ENCODE results near the gene PPP1CA. TPM values are rescaled to one million over a fixed set of nuclear protein-coding genes. Genes with fewer than 3 reads are reported as not detected.

PPP1CA gene
- total and polyA plus RNA-seq, 4 experiments from 2014 or later, result 159 to 774 (median 318) TPM

- Histone ChIP-seq H3K9me3 (ENCODE audit: control insufficient read depth in 1 of 2, low read length in 2 of 2) (no peaks in the 10 kb centered on the region), H3K4me1 (ENCODE audit: insufficient read depth, low read length) (peaks cover 58% of the 10 kb centered on the region), H3K27me3 (ENCODE audit: insufficient read depth, low read length) (no peaks in the 10 kb centered on the region), H3K36me3 (ENCODE audit: insufficient read depth, low read length) (peaks cover 28% of the 10 kb centered on the region), H3K27ac (ENCODE audit: low read depth, low read length) (peak overlapping the region; percentile 42), H3K4me3 (ENCODE audit: low read length in 2 of 2) (no peak overlapping the region)
- H3K27ac Mint-ChIP-seq, result peak overlapping the region in 5 of 7 donors; percentile 61 to 91 (median 73)
- H3K36me3 Mint-ChIP-seq, result peaks cover 20 to 37% of the 10 kb centered on the region in 2 donors
- intact Hi-C loops (cut with micrococcal nuclease), result no loop called here
- CTCF ChIA-PET (ENCODE audit: partially characterized antibody), result interaction anchor here (1.0 to 1.9 kb wide), 6 partner anchors 10 to 78 kb away, joined by 3 to 9 read pairs (median 4); partner anchors contain the start of gene PTPRCAP
- no peak for DNase-seq
- no peaks in the 10 kb centered on the region for H3K27me3 Mint-ChIP-seq
- H3K4me3 Mint-ChIP-seq, result peak overlapping the region in 1 of 8 donors; percentile 62
- peaks cover 0 to 1% (median 0%) of the 10 kb centered on the region in 8 donors for H3K9me3 Mint-ChIP-seq
- H3K4me1 Mint-ChIP-seq, result peaks cover 31 to 71% (median 54%) of the 10 kb centered on the region in 4 donors
- POLR2A ChIA-PET (ENCODE audit: partially characterized antibody), result interaction anchor here (0.6 to 21.5 kb wide), 12 partner anchors 9 to 1445 kb away, joined by 3 to 2262 read pairs (median 4); partner anchors contain the start of genes ANKRD13D, CARNS1, POLD4 and PTPRCAP
Measured at GRCh38 chr11:67395555-67396258, 6.0 kb downstream of the PPP1CA start.

GRCh38 chr11:67393990-67394389 lies 7.7 kb downstream of the PPP1CA start:
- no peak for DNase-seq
- intact Hi-C loops (cut with micrococcal nuclease), result no loop called here
- Mint-ChIP-seq H3K4me3 (peak overlapping the region in 7 of 8 donors; percentile 1 to 64 (median 53)), H3K9me3 (peaks cover 0 to 1% (median 0%) of the 10 kb centered on the region in 8 donors), H3K27me3 (no peaks in the 10 kb centered on the region), H3K4me1 (peaks cover 31 to 69% (median 51%) of the 10 kb centered on the region in 4 donors), H3K36me3 (peaks cover 18 to 30% of the 10 kb centered on the region in 2 donors), H3K27ac (peak overlapping the region in 6 of 7 donors; percentile 3 to 65 (median 54))
- H3K27ac ChIP-seq (ENCODE audit: low read depth, low read length), result no peak overlapping the region
- H3K4me3 ChIP-seq (ENCODE audit: low read length in 2 of 2), result no peak overlapping the region
- H3K27me3 ChIP-seq (ENCODE audit: insufficient read depth, low read length), result no peaks in the 10 kb centered on the region
- POLR2A ChIA-PET (ENCODE audit: partially characterized antibody), result interaction anchor here (0.9 to 21.5 kb wide), 6 partner anchors 7 to 106 kb away, joined by 3 to 2262 read pairs (median 26); partner anchors contain the start of genes CARNS1, CLCF1, PPP1CA and PTPRCAP
- H3K4me1 ChIP-seq (ENCODE audit: insufficient read depth, low read length), result peaks cover 42% of the 10 kb centered on the region
- no peaks in the 10 kb centered on the region for H3K9me3 ChIP-seq (ENCODE audit: control insufficient read depth in 1 of 2, low read length in 2 of 2)
- H3K36me3 ChIP-seq (ENCODE audit: insufficient read depth, low read length), result peaks cover 21% of the 10 kb centered on the region
- CTCF ChIA-PET (ENCODE audit: partially characterized antibody), result interaction anchor here (1.2 to 5.9 kb wide), 3 partner anchors 8 to 43 kb away, joined by 3 to 40 read pairs (median 3); partner anchors contain the start of genes PPP1CA and TBC1D10C

- H3K36me3 ChIP-seq (ENCODE audit: insufficient read depth, low read length), result peaks cover 15% of the 10 kb centered on the region
- ChIA-PET POLR2A (ENCODE audit: partially characterized antibody) (interaction anchor here (0.9 to 21.5 kb wide), 7 partner anchors 8 to 106 kb away, joined by 3 to 2262 read pairs (median 37); partner anchors contain the start of genes CARNS1, CLCF1, POLD4 and PPP1CA), CTCF (ENCODE audit: partially characterized antibody) (interaction anchor here (1.6 to 5.9 kb wide), 2 partner anchors 8 to 39 kb away, joined by 3 to 40 read pairs; partner anchors contain the start of genes PPP1CA and TBC1D10C)
- no peaks in the 10 kb centered on the region for H3K9me3 ChIP-seq (ENCODE audit: control insufficient read depth in 1 of 2, low read length in 2 of 2)
- Mint-ChIP-seq H3K4me3 (peak overlapping the region in 5 of 8 donors; percentile 51 to 91 (median 64)), H3K9me3 (peaks cover 0 to 1% (median 0%) of the 10 kb centered on the region in 8 donors), H3K27me3 (no peaks in the 10 kb centered on the region), H3K27ac (peak overlapping the region; percentile 3 to 87 (median 57)), H3K36me3 (peaks cover 18 to 28% of the 10 kb centered on the region in 2 donors), H3K4me1 (peaks cover 31 to 65% (median 51%) of the 10 kb centered on the region in 4 donors)
- intact Hi-C loops (cut with micrococcal nuclease), result no loop called here
- no peaks in the 10 kb centered on the region for H3K27me3 ChIP-seq (ENCODE audit: insufficient read depth, low read length)
- H3K4me3 ChIP-seq (ENCODE audit: low read length in 2 of 2), result no peak overlapping the region
- H3K27ac ChIP-seq (ENCODE audit: low read depth, low read length), result no peak overlapping the region
- peaks cover 37% of the 10 kb centered on the region for H3K4me1 ChIP-seq (ENCODE audit: insufficient read depth, low read length)
- no peak for DNase-seq
Measured at GRCh38 chr11:67393437-67393836, 8.2 kb downstream of the PPP1CA start.

- ChIA-PET CTCF (ENCODE audit: partially characterized antibody) (interaction anchor here (0.5 to 24.8 kb wide), 11 partner anchors 10 to 125 kb away, joined by 3 to 1065 read pairs (median 7); partner anchors contain the start of genes AIP, POLD4, PPP1CA and PTPRCAP), POLR2A (ENCODE audit: partially characterized antibody) (interaction anchor here (0.9 to 21.5 kb wide), 31 partner anchors 9 to 152 kb away, joined by 3 to 2262 read pairs (median 7); partner anchors contain the start of genes AIP, CARNS1, CDK2AP2 and CLCF1)
- H3K4me3 ChIP-seq (ENCODE audit: low read length in 2 of 2), result peak overlapping the region; percentile 61 to 75
- H3K27ac ChIP-seq (ENCODE audit: low read depth, low read length), result peak overlapping the region; percentile 79
- peaks cover 3% of the 10 kb centered on the region for H3K36me3 ChIP-seq (ENCODE audit: insufficient read depth, low read length)
- Mint-ChIP-seq H3K4me1 (peaks cover 27 to 53% (median 43%) of the 10 kb centered on the region in 4 donors), H3K4me3 (peak overlapping the region; percentile 87 to 93 (median 91)), H3K27me3 (no peaks in the 10 kb centered on the region), H3K9me3 (peaks cover 0 to 1% (median 0%) of the 10 kb centered on the region in 8 donors), H3K36me3 (peaks cover 11 to 19% of the 10 kb centered on the region in 2 donors), H3K27ac (peak overlapping the region; percentile 78 to 94 (median 87))
- no peak for DNase-seq
- H3K9me3 ChIP-seq (ENCODE audit: control insufficient read depth in 1 of 2, low read length in 2 of 2), result no peaks in the 10 kb centered on the region
- peaks cover 25% of the 10 kb centered on the region for H3K4me1 ChIP-seq (ENCODE audit: insufficient read depth, low read length)
- no peaks in the 10 kb centered on the region for H3K27me3 ChIP-seq (ENCODE audit: insufficient read depth, low read length)
- intact Hi-C loops (cut with micrococcal nuclease), result loop anchor here (1.0 kb wide), 1 partner anchor 9 kb away; the partner anchor contains the start of gene PPP1CA
Measured at GRCh38 chr11:67392183-67392715, 9.4 kb downstream of the PPP1CA start.

- intact Hi-C loops (cut with micrococcal nuclease), result loop anchor here (1.0 kb wide), 2 partner anchors 10 to 93 kb away; partner anchors contain the start of gene PPP1CA
- Histone ChIP-seq H3K9me3 (ENCODE audit: control insufficient read depth in 1 of 2, low read length in 2 of 2) (no peaks in the 10 kb centered on the region), H3K27ac (ENCODE audit: low read depth, low read length) (peak within 1 kb of the TSS; percentile 79), H3K4me3 (ENCODE audit: low read length in 2 of 2) (peak within 1 kb of the TSS; percentile 63 to 75), H3K4me1 (ENCODE audit: insufficient read depth, low read length) (peaks cover 18% of the 10 kb centered on the region), H3K36me3 (ENCODE audit: insufficient read depth, low read length) (peaks cover 3% of the 10 kb centered on the region), H3K27me3 (ENCODE audit: insufficient read depth, low read length) (no peaks in the 10 kb centered on the region)
- peak; percentile 86 to 93 (median 89) for DNase-seq
- ChIA-PET CTCF (ENCODE audit: partially characterized antibody) (interaction anchor here (1.4 to 24.8 kb wide), 12 partner anchors 9 to 124 kb away, joined by 3 to 1065 read pairs (median 6); partner anchors contain the start of genes AIP, POLD4, PPP1CA and PTPRCAP), POLR2A (ENCODE audit: partially characterized antibody) (interaction anchor here (0.9 to 21.5 kb wide), 33 partner anchors 9 to 151 kb away, joined by 3 to 2262 read pairs (median 7); partner anchors contain the start of genes AIP, CARNS1, CDK2AP2 and CLCF1)
- peak within 1 kb of the TSS; percentile 87 to 93 (median 91) for H3K4me3 Mint-ChIP-seq
- peak within 1 kb of the TSS; percentile 82 to 94 (median 87) for H3K27ac Mint-ChIP-seq
- H3K4me1 Mint-ChIP-seq, result peaks cover 23 to 46% (median 36%) of the 10 kb centered on the region in 4 donors
- H3K27me3 Mint-ChIP-seq, result no peaks in the 10 kb centered on the region
- peaks cover 0 to 1% (median 0%) of the 10 kb centered on the region in 8 donors for H3K9me3 Mint-ChIP-seq
- H3K36me3 Mint-ChIP-seq, result peaks cover 8 to 14% of the 10 kb centered on the region in 2 donors
Measured at GRCh38 chr11:67391304-67392182, 10.1 kb downstream of the PPP1CA start, which contains the start of gene RAD9A. RAD9A (plus strand) TSS chr11:67391986; CDS start chr11:67392045, 59 bp downstream.

GRCh38 chr11:67390947-67391303 lies 10.7 kb downstream of the PPP1CA start:
- Histone ChIP-seq H3K4me1 (ENCODE audit: insufficient read depth, low read length) (peaks cover 16% of the 10 kb centered on the region), H3K4me3 (ENCODE audit: low read length in 2 of 2) (peak overlapping the region; percentile 63 to 75), H3K27me3 (ENCODE audit: insufficient read depth, low read length) (no peaks in the 10 kb centered on the region), H3K27ac (ENCODE audit: low read depth, low read length) (peak overlapping the region; percentile 79), H3K9me3 (ENCODE audit: control insufficient read depth in 1 of 2, low read length in 2 of 2) (no peaks in the 10 kb centered on the region), H3K36me3 (ENCODE audit: insufficient read depth, low read length) (peaks cover 3% of the 10 kb centered on the region)
- H3K36me3 Mint-ChIP-seq, result peaks cover 4 to 12% of the 10 kb centered on the region in 2 donors
- no peaks in the 10 kb centered on the region for H3K27me3 Mint-ChIP-seq
- POLR2A ChIA-PET (ENCODE audit: partially characterized antibody), result interaction anchor here (1.1 to 21.5 kb wide), 22 partner anchors 8 to 119 kb away, joined by 3 to 2262 read pairs (median 8); partner anchors contain the start of genes AIP, CARNS1, CDK2AP2 and CLCF1
- CTCF ChIA-PET (ENCODE audit: partially characterized antibody), result interaction anchor here (1.4 to 24.8 kb wide), 12 partner anchors 9 to 123 kb away, joined by 3 to 1065 read pairs (median 6); partner anchors contain the start of genes AIP, POLD4, PPP1CA and PTPRCAP
- peak overlapping the region; percentile 75 to 94 (median 86) for H3K27ac Mint-ChIP-seq
- peaks cover 0 to 1% (median 0%) of the 10 kb centered on the region in 8 donors for H3K9me3 Mint-ChIP-seq
- DNase-seq, result no peak
- peaks cover 21 to 41% (median 33%) of the 10 kb centered on the region in 4 donors for H3K4me1 Mint-ChIP-seq
- intact Hi-C loops (cut with micrococcal nuclease), result loop anchor here (1.0 kb wide), 1 partner anchor 93 kb away; no protein-coding TSS in a partner anchor
- peak overlapping the region; percentile 87 to 93 (median 91) for H3K4me3 Mint-ChIP-seq

All from CD4-positive, alpha-beta memory T cell (primary cell).